ENCODE measurements around the gene SUGCT.

Gene SUGCT

GRCh38 chr7:40802497-40802896, 667.7 kb downstream of the SUGCT start:
- no peak overlapping the region for H3K4me2 ChIP-seq (ENCODE audit: insufficient read depth, low read length)
- H3K27ac ChIP-seq (ENCODE audit: low read length) = no peak overlapping the region
- H3K27me3 ChIP-seq (ENCODE audit: insufficient read depth, low read length, poor library complexity) = no peaks in the 10 kb centered on the region
- no peak overlapping the region for H3K9ac ChIP-seq (ENCODE audit: low read depth, low read length)
- no peaks in the 10 kb centered on the region for H3K79me2 ChIP-seq (ENCODE audit: insufficient read depth, low read length)
- ATAC-seq (ENCODE audit: insufficient read depth, low read depth) (no peak), DNase-seq (no peak)
- H4K20me1 ChIP-seq (ENCODE audit: insufficient read depth, low read length) = no peaks in the 10 kb centered on the region
- H3K4me1 ChIP-seq (ENCODE audit: insufficient read depth, low read length) = no peaks in the 10 kb centered on the region
- no peak overlapping the region for H2AFZ ChIP-seq (ENCODE audit: low read depth, low read length)
- TF ChIP-seq EZH2 (IDR thresholded peaks at IDR 0.05; ENCODE audit: borderline replicate concordance, low read depth, low read length, severe bottlenecking) = no peak
- TF ChIP-seq, protein P1, sequence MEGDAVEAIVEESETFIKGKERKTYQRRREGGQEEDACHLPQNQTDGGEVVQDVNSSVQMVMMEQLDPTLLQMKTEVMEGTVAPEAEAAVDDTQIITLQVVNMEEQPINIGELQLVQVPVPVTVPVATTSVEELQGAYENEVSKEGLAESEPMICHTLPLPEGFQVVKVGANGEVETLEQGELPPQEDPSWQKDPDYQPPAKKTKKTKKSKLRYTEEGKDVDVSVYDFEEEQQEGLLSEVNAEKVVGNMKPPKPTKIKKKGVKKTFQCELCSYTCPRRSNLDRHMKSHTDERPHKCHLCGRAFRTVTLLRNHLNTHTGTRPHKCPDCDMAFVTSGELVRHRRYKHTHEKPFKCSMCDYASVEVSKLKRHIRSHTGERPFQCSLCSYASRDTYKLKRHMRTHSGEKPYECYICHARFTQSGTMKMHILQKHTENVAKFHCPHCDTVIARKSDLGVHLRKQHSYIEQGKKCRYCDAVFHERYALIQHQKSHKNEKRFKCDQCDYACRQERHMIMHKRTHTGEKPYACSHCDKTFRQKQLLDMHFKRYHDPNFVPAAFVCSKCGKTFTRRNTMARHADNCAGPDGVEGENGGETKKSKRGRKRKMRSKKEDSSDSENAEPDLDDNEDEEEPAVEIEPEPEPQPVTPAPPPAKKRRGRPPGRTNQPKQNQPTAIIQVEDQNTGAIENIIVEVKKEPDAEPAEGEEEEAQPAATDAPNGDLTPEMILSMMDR (IDR thresholded peaks at IDR 0.05; ENCODE audit: borderline replicate concordance, extremely low read depth, low read length, poor library complexity, severe bottlenecking) = no peak
- no peaks in the 10 kb centered on the region for H3K9me3 ChIP-seq (ENCODE audit: insufficient read depth, low read length, severe bottlenecking)
- no peaks in the 10 kb centered on the region for H3K36me3 ChIP-seq (ENCODE audit: insufficient read depth, low read length)
- H3K4me3 ChIP-seq (ENCODE audit: low read depth in 1 of 2, low read length in 2 of 2) = no peak overlapping the region

DNA sequence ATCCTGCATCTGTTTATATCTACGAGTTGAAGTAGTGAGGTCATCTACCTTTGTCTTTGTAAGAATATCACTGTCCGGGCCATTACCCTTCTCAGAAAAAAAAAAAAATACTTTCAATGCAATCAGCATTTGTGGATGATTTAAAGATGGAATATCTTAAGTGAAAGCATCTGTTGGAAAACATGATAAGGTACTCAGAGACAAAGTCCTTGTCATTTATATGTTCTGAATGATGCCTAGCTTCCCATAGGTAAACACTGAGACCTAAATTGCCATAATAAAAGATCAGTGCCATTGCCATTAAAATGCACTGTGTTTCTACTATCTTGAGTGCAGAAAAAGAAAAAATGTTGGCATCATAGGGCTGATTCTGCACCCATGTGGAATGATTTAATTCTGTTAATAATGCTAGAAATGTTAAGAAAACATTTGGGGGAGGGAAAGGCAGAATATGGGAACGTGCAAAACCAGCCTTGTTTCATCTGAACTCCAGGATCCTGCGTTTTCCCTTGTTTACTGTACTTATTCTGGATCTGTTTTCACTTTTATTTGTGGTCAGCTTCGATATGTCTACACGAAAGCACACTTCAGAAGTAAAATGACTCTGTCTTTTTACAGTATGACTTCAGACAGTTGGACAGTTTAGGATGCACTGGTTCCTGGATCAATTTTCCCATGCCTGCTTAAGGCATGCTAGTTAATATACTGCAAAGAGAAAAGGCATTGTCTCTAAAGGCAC, 669.8 kb downstream of the SUGCT start:
- TF ChIP-seq, protein P1 (IDR thresholded peaks at IDR 0.05; ENCODE audit: borderline replicate concordance, extremely low read depth, low read length, poor library complexity, severe bottlenecking) = no peak
- no peak for TF ChIP-seq EZH2 (IDR thresholded peaks at IDR 0.05; ENCODE audit: borderline replicate concordance, low read depth, low read length, severe bottlenecking)
- no peak for DNase-seq
- no peaks in the 10 kb centered on the region for H3K27me3 ChIP-seq (ENCODE audit: insufficient read depth, low read length, poor library complexity)

DNA sequence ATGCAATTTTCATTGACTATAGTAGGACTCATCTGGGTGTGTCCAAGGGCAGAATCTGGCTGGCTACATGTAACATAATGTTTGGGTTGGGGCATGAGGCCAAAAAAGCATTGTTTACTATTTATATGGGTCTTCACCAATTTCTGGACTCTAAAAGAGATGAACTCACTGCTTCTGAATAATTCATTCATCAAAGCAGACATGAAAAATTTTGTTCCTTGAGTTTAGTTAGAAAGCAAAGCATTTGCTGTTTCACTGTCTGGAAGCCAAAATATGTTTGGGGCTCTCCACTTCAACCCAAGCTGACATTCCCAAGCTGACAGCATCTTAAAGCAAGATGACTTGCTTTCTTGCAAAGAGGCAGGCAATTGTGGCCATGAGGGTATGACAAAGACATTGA, 670.6 kb downstream of the SUGCT start:
- H2AFZ ChIP-seq (ENCODE audit: low read depth, low read length) = no peak overlapping the region
- no peaks in the 10 kb centered on the region for H4K20me1 ChIP-seq (ENCODE audit: insufficient read depth, low read length)
- H3K9me3 ChIP-seq (ENCODE audit: insufficient read depth, low read length, severe bottlenecking) = no peaks in the 10 kb centered on the region
- H3K27me3 ChIP-seq (ENCODE audit: insufficient read depth, low read length, poor library complexity) = no peaks in the 10 kb centered on the region
- H3K79me2 ChIP-seq (ENCODE audit: insufficient read depth, low read length) = no peaks in the 10 kb centered on the region
- no peak overlapping the region for H3K4me3 ChIP-seq (ENCODE audit: low read depth in 1 of 2, low read length in 2 of 2)
- H3K36me3 ChIP-seq (ENCODE audit: insufficient read depth, low read length) = no peaks in the 10 kb centered on the region
- no peak overlapping the region for H3K9ac ChIP-seq (ENCODE audit: low read depth, low read length)
- H3K4me1 ChIP-seq (ENCODE audit: insufficient read depth, low read length) = no peaks in the 10 kb centered on the region
- H3K4me2 ChIP-seq (ENCODE audit: insufficient read depth, low read length) = no peak overlapping the region
- no peak overlapping the region for H3K27ac ChIP-seq (ENCODE audit: low read length)
- ATAC-seq (ENCODE audit: insufficient read depth, low read depth) = no peak
- TF ChIP-seq EZH2 (IDR thresholded peaks at IDR 0.05; ENCODE audit: borderline replicate concordance, low read depth, low read length, severe bottlenecking) = no peak
- TF ChIP-seq, protein P1 (IDR thresholded peaks at IDR 0.05; ENCODE audit: borderline replicate concordance, extremely low read depth, low read length, poor library complexity, severe bottlenecking) = no peak
- DNase-seq = no peak

More for the DNA sequence above, 669.8 kb downstream of the SUGCT start:
- Histone ChIP-seq H3K27ac (ENCODE audit: low read length) (no peak overlapping the region), H3K9ac (ENCODE audit: low read depth, low read length) (no peak overlapping the region), H3K9me3 (ENCODE audit: insufficient read depth, low read length, severe bottlenecking) (no peaks in the 10 kb centered on the region), H3K79me2 (ENCODE audit: insufficient read depth, low read length) (no peaks in the 10 kb centered on the region), H4K20me1 (ENCODE audit: insufficient read depth, low read length) (no peaks in the 10 kb centered on the region), H2AFZ (ENCODE audit: low read depth, low read length) (no peak overlapping the region), H3K4me1 (ENCODE audit: insufficient read depth, low read length) (no peaks in the 10 kb centered on the region), H3K4me2 (ENCODE audit: insufficient read depth, low read length) (no peak overlapping the region), H3K36me3 (ENCODE audit: insufficient read depth, low read length) (no peaks in the 10 kb centered on the region), H3K4me3 (ENCODE audit: low read depth in 1 of 2, low read length in 2 of 2) (no peak overlapping the region)
- no peak for ATAC-seq (ENCODE audit: insufficient read depth, low read depth)

All from DND-41 (cell line).